ENCODE results near the gene USP24.
A peak's percentile ranks its signal among the peaks of the same experiment; 100 is the strongest.

GRCh38 chr1:55021942-55022546 lies 193.1 kb downstream of the USP24 start:
- TF ChIP-seq CTCF (IDR thresholded peaks at IDR 0.05; ENCODE audit: insufficient read depth, low read depth, low read length) = peak; percentile 96
- no peak for TF ChIP-seq EZH2 (IDR thresholded peaks at IDR 0.05; ENCODE audit: insufficient read depth, low read length)

Data from astrocyte (in vitro differentiated cells and primary cell).